ENCODE measurements around the gene TOX2.

TOX2 gene

DNA sequence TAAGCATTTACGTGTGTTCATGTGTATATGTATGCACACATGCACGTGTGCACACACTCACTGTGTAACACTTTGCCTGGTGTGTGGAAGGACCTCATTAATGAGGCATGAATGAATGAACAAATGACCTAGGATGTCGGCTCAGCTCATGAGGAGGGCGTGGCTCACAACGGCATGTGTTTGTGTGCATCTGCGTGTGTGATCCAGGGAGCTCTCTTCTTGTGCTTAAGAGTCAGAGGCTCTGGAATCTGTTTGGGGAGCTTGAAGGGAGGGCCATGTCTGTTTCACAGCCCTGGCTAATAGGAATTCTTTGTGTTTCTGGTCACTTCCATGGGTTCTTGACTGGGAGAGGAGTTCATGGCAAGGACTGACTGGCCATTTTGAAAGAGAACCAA, 32.7 kb downstream of the TOX2 start:
- no peaks in the 10 kb centered on the region for H3K4me1 Mint-ChIP-seq
- TF ChIP-seq, protein P1, sequence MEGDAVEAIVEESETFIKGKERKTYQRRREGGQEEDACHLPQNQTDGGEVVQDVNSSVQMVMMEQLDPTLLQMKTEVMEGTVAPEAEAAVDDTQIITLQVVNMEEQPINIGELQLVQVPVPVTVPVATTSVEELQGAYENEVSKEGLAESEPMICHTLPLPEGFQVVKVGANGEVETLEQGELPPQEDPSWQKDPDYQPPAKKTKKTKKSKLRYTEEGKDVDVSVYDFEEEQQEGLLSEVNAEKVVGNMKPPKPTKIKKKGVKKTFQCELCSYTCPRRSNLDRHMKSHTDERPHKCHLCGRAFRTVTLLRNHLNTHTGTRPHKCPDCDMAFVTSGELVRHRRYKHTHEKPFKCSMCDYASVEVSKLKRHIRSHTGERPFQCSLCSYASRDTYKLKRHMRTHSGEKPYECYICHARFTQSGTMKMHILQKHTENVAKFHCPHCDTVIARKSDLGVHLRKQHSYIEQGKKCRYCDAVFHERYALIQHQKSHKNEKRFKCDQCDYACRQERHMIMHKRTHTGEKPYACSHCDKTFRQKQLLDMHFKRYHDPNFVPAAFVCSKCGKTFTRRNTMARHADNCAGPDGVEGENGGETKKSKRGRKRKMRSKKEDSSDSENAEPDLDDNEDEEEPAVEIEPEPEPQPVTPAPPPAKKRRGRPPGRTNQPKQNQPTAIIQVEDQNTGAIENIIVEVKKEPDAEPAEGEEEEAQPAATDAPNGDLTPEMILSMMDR (IDR thresholded peaks at IDR 0.05; ENCODE audit: unreplicated experiment in 3 of 3), result no peak
- no peak overlapping the region for H3K4me3 Mint-ChIP-seq
- H3K36me3 Mint-ChIP-seq (ENCODE audit: low read depth), result no peaks in the 10 kb centered on the region
- no peaks in the 10 kb centered on the region for H3K9me3 Mint-ChIP-seq
- peaks cover 40% of the 10 kb centered on the region for H3K27me3 Mint-ChIP-seq (ENCODE audit: low read depth)
- H3K27ac Mint-ChIP-seq, result no peak overlapping the region

DNA sequence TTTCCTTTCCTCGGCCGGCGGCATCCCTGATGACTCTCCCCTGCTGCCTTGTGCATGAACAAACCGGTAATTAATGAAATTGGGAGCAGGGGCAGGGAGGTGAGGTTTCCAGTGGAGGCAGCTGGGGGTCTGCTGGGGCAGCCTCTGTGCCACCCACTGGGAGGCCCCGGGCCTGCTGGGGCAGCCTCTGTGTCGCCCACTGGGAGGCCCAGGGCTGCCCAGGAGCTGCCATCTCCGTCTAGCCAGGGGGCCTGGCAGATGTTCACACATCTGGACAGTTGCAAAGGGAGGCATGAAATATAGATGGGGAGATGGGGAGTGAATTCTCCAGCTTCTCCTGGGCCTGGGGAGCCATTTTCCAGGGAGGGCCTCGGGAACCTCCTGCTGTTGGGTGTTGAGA, 33.8 kb downstream of the TOX2 start:
- TF ChIP-seq, protein P1 (IDR thresholded peaks at IDR 0.05; ENCODE audit: unreplicated experiment in 3 of 3), result no peak
- no peaks in the 10 kb centered on the region for H3K4me1 Mint-ChIP-seq
- no peak overlapping the region for H3K4me3 Mint-ChIP-seq
- no peak overlapping the region for H3K27ac Mint-ChIP-seq
- H3K27me3 Mint-ChIP-seq (ENCODE audit: low read depth), result peaks cover 44% of the 10 kb centered on the region
- no peaks in the 10 kb centered on the region for H3K36me3 Mint-ChIP-seq (ENCODE audit: low read depth)
- H3K9me3 Mint-ChIP-seq, result no peaks in the 10 kb centered on the region

DNA sequence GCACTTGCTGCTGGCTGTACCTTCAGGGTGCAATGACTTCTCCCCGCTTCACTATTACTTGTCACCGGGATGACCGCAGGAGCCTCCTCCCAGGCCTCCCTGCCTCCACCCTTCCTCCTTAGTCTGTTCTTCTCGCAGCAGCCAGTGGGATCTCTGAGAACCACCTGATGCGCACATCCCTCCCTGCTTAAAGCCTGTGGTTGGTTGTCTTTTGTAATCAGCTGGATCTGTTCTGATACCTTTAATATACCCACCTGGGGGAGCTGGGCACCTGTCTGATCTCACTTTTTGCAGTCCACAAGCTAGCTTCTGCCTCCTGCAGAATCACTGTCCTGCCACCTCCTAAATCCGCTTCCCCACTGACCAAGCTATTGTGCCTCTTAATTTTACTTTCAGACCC, 34.6 kb downstream of the TOX2 start:
- H3K4me3 Mint-ChIP-seq, result no peak overlapping the region
- H3K4me1 Mint-ChIP-seq, result no peaks in the 10 kb centered on the region
- no peak overlapping the region for H3K27ac Mint-ChIP-seq
- H3K9me3 Mint-ChIP-seq, result no peaks in the 10 kb centered on the region
- no peaks in the 10 kb centered on the region for H3K36me3 Mint-ChIP-seq (ENCODE audit: low read depth)
- H3K27me3 Mint-ChIP-seq (ENCODE audit: low read depth), result peaks cover 44% of the 10 kb centered on the region
- TF ChIP-seq, protein P1 (IDR thresholded peaks at IDR 0.05; ENCODE audit: unreplicated experiment in 3 of 3), result no peak

DNA sequence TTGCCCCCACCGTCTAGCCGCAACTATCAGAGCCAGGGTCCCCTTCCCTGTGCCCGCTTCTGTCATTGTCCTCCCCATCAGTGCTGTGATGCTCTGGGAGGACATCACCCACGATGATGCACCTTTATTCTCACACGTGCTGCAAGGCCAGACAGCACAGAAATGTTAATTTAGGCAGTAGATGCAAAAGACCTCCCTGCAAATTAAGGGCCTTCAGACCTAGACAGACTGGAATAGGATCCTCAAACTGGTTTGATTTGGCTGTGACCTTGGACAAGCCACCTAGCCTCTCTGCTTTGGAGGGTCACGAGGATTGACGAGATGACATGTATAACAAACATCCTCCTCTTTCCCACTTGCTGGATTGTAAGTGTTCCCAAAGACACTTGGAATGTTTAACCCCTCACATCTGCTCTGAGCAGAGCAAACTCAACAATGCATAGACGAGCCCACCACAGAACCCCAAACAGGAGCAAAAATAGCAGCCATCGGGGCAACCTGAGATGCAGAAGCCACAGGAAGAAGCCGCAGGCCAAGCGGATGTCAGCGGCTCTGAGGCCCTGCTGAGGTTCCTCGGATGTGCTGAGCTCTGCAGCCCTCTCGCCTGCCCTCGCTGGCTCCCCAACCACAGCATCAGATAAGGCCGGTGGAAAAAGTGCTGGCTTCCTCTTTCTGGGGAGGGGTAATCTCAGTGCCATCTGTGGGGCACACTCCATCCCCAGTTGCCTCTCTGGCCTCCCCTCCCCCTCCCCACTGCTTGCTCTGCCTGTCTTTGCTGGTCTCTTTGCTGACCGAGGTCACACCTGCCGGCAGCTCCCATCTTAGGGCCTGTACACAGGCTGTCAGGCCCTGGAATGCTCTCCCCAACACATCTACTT, 35.3 kb downstream of the TOX2 start:
- no peaks in the 10 kb centered on the region for H3K36me3 Mint-ChIP-seq (ENCODE audit: low read depth)
- H3K27ac Mint-ChIP-seq, result no peak overlapping the region
- TF ChIP-seq, protein P1 (IDR thresholded peaks at IDR 0.05; ENCODE audit: unreplicated experiment in 3 of 3), result no peak
- H3K4me3 Mint-ChIP-seq, result no peak overlapping the region
- no peaks in the 10 kb centered on the region for H3K4me1 Mint-ChIP-seq
- H3K27me3 Mint-ChIP-seq (ENCODE audit: low read depth), result peaks cover 42% of the 10 kb centered on the region
- no peaks in the 10 kb centered on the region for H3K9me3 Mint-ChIP-seq

DNA sequence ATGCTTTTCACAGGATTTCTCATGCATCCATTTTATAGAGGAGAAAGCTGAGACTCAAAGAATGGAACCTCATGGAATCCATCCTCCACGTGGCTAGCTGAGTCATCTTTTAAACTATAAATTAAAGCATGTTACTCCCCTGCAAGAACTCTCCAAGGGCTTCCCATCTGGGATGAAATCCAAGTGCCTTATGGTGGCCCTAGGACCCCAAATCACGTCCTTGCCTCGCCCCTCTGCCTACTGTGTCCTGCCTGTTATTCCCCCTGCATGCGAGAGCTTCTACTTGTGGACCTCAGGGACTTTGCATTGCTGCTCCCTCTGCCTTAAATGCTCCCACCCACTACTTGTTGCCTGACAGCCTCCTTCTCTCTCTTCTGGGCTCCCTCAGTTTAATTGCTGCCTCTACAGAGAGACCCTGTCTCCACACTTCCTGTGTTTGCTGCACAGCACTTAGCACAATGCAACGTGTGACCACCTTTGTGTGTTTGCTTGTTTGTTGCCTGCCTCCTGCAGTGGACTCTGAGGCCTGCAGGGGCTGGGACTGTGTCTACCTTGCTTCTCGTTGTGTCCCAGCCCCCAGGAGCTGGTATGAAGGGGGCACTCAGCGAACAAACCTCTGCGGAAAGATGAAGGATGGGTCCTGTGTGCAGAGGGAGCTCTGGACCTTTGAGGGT, 39.4 kb downstream of the TOX2 start:
- TF ChIP-seq, protein P1 (IDR thresholded peaks at IDR 0.05; ENCODE audit: unreplicated experiment in 3 of 3), result no peak
- H3K27me3 Mint-ChIP-seq (ENCODE audit: low read depth), result peaks cover 28% of the 10 kb centered on the region
- H3K9me3 Mint-ChIP-seq, result no peaks in the 10 kb centered on the region
- no peaks in the 10 kb centered on the region for H3K36me3 Mint-ChIP-seq (ENCODE audit: low read depth)
- no peak overlapping the region for H3K4me3 Mint-ChIP-seq
- no peaks in the 10 kb centered on the region for H3K4me1 Mint-ChIP-seq
- H3K27ac Mint-ChIP-seq, result no peak overlapping the region
